ENCODE data around the gene TACC2.

Gene TACC2

DNA sequence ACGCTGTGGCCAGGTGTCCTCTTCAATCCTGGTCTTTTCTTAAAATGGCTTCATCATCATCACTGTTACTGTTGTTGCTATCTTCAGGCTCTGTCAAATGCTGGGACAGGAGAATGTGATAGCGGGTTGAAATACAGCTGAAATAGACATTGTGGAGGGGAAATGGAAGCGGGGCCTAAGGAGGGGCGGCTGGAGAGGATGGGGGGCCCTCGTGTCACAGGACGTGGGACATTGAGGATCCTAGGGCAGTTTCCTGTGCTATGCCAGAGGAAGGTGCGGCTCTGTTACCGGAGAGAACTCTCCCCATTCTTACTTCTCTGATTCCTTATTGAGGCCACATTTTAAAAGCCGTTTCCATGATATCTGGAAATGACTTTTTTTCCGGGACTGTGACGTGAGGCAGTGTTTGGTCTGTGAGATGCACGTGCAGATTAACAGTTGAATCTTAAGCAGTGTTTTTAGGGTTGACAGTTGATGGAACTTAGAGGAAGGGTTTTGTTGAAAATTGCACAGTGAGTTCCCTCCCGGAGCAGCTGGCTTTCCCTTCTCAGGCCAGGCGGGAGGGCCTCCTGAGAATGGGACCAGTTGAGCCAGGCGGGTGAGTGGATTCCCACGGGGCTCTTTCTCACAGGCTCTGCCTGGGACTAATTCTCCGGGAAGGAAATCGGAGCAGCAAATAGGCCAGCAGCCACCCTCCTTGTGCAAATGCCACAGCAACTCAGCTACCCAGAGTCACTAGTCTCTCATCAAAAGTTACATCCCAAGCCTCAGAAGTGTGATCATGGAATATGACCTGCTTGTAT is 125.2 kb downstream of the TACC2 start:
- peaks cover 0 to 5% (median 0%) of the 10 kb centered on the region in 5 donors for H3K27me3 ChIP-seq (ENCODE audit: control insufficient read depth in 5 of 5, insufficient read depth in 4 of 5, low read length in 5 of 5)
- H3K9me3 ChIP-seq (ENCODE audit: control insufficient read depth in 5 of 5, low read length in 5 of 5): peaks cover 0 to 3% (median 0%) of the 10 kb centered on the region in 5 donors
- peaks cover 0 to 4% (median 0%) of the 10 kb centered on the region in 5 donors for H3K36me3 ChIP-seq (ENCODE audit: control insufficient read depth in 5 of 5, insufficient read depth in 5 of 5, low read length in 5 of 5)
- H3K9ac ChIP-seq (ENCODE audit: low read length in 5 of 5): peak overlapping the region; percentile 88 to 100 (median 89)
- peaks cover 17 to 40% (median 38%) of the 10 kb centered on the region in 5 donors for H3K4me1 ChIP-seq (ENCODE audit: control insufficient read depth in 5 of 5, insufficient read depth in 5 of 5, low read length in 5 of 5)
- H3K27ac ChIP-seq (ENCODE audit: low read depth, low read length): peak overlapping the region; percentile 96
- peak overlapping the region; percentile 70 to 81 (median 76) for H3K4me3 ChIP-seq (ENCODE audit: low read depth in 1 of 5, low read length in 5 of 5)

DNA sequence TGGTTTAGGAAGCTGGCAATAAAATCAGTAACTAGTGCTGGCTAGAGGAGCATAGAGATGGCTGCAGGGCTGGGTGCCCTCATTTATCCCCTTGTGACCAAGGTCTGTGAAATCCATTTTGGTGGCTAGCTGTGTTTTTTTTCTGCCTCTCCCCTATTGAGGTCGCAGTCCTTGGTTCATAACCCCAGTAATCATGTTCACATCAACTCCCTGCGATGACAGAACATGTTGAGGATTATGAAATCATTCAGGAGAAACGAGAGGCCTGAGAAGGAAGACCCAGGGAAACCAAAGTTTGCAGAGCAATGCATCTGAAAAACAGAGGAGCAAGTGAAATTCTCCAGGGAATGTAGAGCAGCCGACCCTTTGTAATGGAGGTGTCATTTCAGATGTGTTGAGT is 126.9 kb downstream of the TACC2 start:
- Histone ChIP-seq H3K9me3 (ENCODE audit: control insufficient read depth in 5 of 5, low read length in 5 of 5) (peaks cover 0 to 3% (median 0%) of the 10 kb centered on the region in 5 donors), H3K36me3 (ENCODE audit: control insufficient read depth in 5 of 5, insufficient read depth in 5 of 5, low read length in 5 of 5) (peaks cover 0 to 9% (median 0%) of the 10 kb centered on the region in 5 donors), H3K9ac (ENCODE audit: low read length in 5 of 5) (no peak overlapping the region), H3K27ac (ENCODE audit: low read depth, low read length) (no peak overlapping the region), H3K4me1 (ENCODE audit: control insufficient read depth in 5 of 5, insufficient read depth in 5 of 5, low read length in 5 of 5) (peaks cover 17 to 40% (median 38%) of the 10 kb centered on the region in 5 donors), H3K4me3 (ENCODE audit: low read depth in 1 of 5, low read length in 5 of 5) (no peak overlapping the region), H3K27me3 (ENCODE audit: control insufficient read depth in 5 of 5, insufficient read depth in 4 of 5, low read length in 5 of 5) (peaks cover 0 to 5% (median 0%) of the 10 kb centered on the region in 5 donors)

DNA sequence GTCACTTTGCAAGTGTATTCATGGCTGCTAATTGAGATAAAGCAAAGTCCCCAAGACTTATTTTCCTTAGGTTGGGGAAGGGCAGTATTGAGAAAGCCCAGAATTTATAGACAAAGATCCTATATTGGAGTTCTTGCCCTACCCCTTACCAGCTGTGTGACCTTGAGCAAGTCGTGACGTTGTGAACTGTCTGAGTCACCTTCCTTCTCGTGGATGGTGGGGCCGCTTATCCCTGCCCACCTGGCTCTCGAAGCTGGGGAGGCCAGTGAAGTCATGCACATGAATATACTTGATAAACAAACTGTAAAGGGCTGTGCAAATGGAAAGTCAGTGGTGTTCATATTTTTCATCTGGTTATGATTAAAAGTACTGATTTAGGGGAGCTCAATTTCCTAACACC is 127.4 kb downstream of the TACC2 start:
- H3K4me3 ChIP-seq (ENCODE audit: low read depth in 1 of 5, low read length in 5 of 5): no peak overlapping the region
- peaks cover 0 to 13% (median 4%) of the 10 kb centered on the region in 5 donors for H3K36me3 ChIP-seq (ENCODE audit: control insufficient read depth in 5 of 5, insufficient read depth in 5 of 5, low read length in 5 of 5)
- no peak overlapping the region for H3K9ac ChIP-seq (ENCODE audit: low read length in 5 of 5)
- H3K27ac ChIP-seq (ENCODE audit: low read depth, low read length): no peak overlapping the region
- H3K4me1 ChIP-seq (ENCODE audit: control insufficient read depth in 5 of 5, insufficient read depth in 5 of 5, low read length in 5 of 5): peaks cover 17 to 40% (median 38%) of the 10 kb centered on the region in 5 donors
- H3K27me3 ChIP-seq (ENCODE audit: control insufficient read depth in 5 of 5, insufficient read depth in 4 of 5, low read length in 5 of 5): peaks cover 0 to 5% (median 0%) of the 10 kb centered on the region in 5 donors
- peaks cover 0 to 3% (median 0%) of the 10 kb centered on the region in 5 donors for H3K9me3 ChIP-seq (ENCODE audit: control insufficient read depth in 5 of 5, low read length in 5 of 5)

DNA sequence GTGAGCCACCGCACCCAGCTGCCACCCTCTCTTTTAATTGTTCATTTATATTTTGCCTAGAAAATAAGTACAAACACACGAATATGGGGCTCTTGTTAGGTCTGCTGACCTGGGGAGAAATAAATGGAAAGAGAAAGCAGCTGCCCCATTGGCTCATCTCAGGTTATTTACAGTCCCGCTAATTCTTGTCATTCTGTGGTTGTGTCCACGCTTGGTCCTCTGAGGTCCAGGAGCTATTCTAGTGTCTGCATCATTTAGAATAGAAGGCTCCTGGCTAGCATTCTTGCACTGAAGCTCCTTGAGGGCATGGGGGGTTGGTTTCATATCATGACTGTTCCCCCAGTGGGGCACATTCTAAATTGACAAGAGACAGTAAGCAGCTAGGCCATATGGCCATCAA is 128.5 kb downstream of the TACC2 start:
- H3K9me3 ChIP-seq (ENCODE audit: control insufficient read depth in 5 of 5, low read length in 5 of 5): peaks cover 0 to 3% (median 0%) of the 10 kb centered on the region in 5 donors
- no peak overlapping the region for H3K4me3 ChIP-seq (ENCODE audit: low read depth in 1 of 5, low read length in 5 of 5)
- peaks cover 0 to 15% (median 4%) of the 10 kb centered on the region in 5 donors for H3K36me3 ChIP-seq (ENCODE audit: control insufficient read depth in 5 of 5, insufficient read depth in 5 of 5, low read length in 5 of 5)
- H3K9ac ChIP-seq (ENCODE audit: low read length in 5 of 5): no peak overlapping the region
- H3K4me1 ChIP-seq (ENCODE audit: control insufficient read depth in 5 of 5, insufficient read depth in 5 of 5, low read length in 5 of 5): peaks cover 10 to 36% (median 30%) of the 10 kb centered on the region in 5 donors
- peaks cover 0 to 5% (median 0%) of the 10 kb centered on the region in 5 donors for H3K27me3 ChIP-seq (ENCODE audit: control insufficient read depth in 5 of 5, insufficient read depth in 4 of 5, low read length in 5 of 5)
- H3K27ac ChIP-seq (ENCODE audit: low read depth, low read length): no peak overlapping the region

DNA sequence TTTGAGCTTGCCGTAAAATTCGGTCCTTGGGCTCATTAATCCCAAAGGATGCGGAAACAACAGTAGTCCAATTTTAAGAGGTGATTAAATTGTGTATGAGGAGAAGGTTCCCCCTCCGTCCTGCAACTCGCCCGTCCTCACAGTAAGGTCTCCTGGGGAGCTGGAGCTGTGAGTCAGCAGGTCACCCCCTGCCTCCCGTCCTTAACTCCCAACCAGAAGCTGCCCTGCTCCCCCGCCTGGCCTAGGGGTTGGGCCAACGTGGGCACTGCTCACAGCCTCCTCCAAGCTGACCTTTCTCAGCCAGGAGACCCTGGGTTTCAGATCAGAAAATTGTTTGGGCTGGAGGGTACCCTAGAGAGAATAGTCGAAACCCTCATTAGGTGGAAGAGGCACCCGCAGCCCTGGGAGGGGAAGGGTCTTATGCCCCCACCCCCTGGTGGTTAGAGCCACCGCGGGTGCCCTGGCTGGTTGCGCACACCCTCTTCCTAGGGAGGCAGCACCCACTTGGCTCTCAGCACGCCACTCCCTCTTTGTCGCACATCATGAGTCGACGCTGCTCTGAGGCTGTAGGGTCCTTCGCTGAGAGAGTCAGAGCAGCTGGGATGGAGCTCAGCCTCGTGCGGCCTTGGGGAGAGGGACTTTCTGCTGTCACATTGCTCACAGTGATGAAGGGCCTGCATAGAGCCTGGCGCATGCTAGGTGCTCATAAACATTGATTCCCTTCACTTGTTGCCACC is 131.2 kb downstream of the TACC2 start:
- Histone ChIP-seq H3K27ac (ENCODE audit: low read depth, low read length) (no peak overlapping the region), H3K4me1 (ENCODE audit: control insufficient read depth in 5 of 5, insufficient read depth in 5 of 5, low read length in 5 of 5) (peaks cover 3 to 20% (median 9%) of the 10 kb centered on the region in 5 donors)

DNA sequence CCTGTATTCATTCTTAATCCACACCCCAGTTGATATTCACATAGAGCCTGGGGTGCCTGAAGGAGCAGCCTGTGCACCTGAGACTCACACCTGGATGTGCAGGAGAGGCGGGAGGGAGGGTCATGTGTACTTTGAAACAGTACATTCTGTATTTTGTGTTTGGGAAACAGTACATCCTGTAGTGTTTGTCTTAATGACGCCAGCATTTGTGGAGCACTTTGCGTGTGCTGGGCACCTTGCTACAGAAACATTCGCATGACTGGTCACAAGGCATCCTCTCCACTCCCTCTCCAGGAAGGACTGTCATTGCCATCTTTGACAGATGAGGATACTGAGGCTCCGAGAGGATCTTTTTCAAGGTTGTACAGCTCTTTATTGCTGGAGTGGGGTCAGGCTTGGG is 132.1 kb downstream of the TACC2 start:
- no peak overlapping the region for H3K9ac ChIP-seq (ENCODE audit: low read length in 5 of 5)
- peaks cover 0 to 11% (median 4%) of the 10 kb centered on the region in 5 donors for H3K36me3 ChIP-seq (ENCODE audit: control insufficient read depth in 5 of 5, insufficient read depth in 5 of 5, low read length in 5 of 5)
- H3K9me3 ChIP-seq (ENCODE audit: control insufficient read depth in 5 of 5, low read length in 5 of 5): no peaks in the 10 kb centered on the region
- H3K4me1 ChIP-seq (ENCODE audit: control insufficient read depth in 5 of 5, insufficient read depth in 5 of 5, low read length in 5 of 5): peaks cover 0 to 11% (median under 1%) of the 10 kb centered on the region in 5 donors
- no peak overlapping the region for H3K4me3 ChIP-seq (ENCODE audit: low read depth in 1 of 5, low read length in 5 of 5)
- no peaks in the 10 kb centered on the region for H3K27me3 ChIP-seq (ENCODE audit: control insufficient read depth in 5 of 5, insufficient read depth in 4 of 5, low read length in 5 of 5)
- no peak overlapping the region for H3K27ac ChIP-seq (ENCODE audit: low read depth, low read length)

More for the DNA sequence above, 131.2 kb downstream of the TACC2 start:
- H3K4me3 ChIP-seq (ENCODE audit: low read depth in 1 of 5, low read length in 5 of 5): no peak overlapping the region
- H3K27me3 ChIP-seq (ENCODE audit: control insufficient read depth in 5 of 5, insufficient read depth in 4 of 5, low read length in 5 of 5): no peaks in the 10 kb centered on the region
- H3K9ac ChIP-seq (ENCODE audit: low read length in 5 of 5): no peak overlapping the region
- H3K36me3 ChIP-seq (ENCODE audit: control insufficient read depth in 5 of 5, insufficient read depth in 5 of 5, low read length in 5 of 5): peaks cover 0 to 11% (median 4%) of the 10 kb centered on the region in 5 donors
- no peaks in the 10 kb centered on the region for H3K9me3 ChIP-seq (ENCODE audit: control insufficient read depth in 5 of 5, low read length in 5 of 5)

DNA sequence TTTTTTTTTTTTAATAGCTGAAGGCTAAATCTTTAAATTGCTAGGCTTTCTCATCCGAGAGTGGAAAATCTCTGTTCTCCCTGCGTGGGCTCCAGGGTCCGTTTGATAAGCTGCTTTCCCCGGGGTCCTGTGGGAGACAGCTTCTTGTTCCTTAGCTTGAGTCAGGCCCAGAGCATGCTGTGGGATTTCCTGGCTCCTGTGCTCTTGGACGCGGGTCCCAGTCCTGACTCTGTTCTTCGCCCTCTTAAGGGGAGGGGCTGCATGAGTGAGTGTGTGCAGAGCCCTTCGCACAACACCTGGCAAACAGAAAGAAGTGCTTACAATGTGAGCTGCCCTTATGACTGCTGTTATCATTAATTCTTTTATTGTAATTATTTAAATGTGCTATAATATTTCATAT is 133.5 kb downstream of the TACC2 start:
- Histone ChIP-seq H3K27ac (ENCODE audit: low read depth, low read length) (no peak overlapping the region), H3K9ac (ENCODE audit: low read length in 5 of 5) (no peak overlapping the region), H3K4me1 (ENCODE audit: control insufficient read depth in 5 of 5, insufficient read depth in 5 of 5, low read length in 5 of 5) (peaks cover 0 to 12% (median 4%) of the 10 kb centered on the region in 5 donors), H3K4me3 (ENCODE audit: low read depth in 1 of 5, low read length in 5 of 5) (no peak overlapping the region), H3K36me3 (ENCODE audit: control insufficient read depth in 5 of 5, insufficient read depth in 5 of 5, low read length in 5 of 5) (peaks cover 0 to 11% (median 4%) of the 10 kb centered on the region in 5 donors), H3K9me3 (ENCODE audit: control insufficient read depth in 5 of 5, low read length in 5 of 5) (no peaks in the 10 kb centered on the region), H3K27me3 (ENCODE audit: control insufficient read depth in 5 of 5, insufficient read depth in 4 of 5, low read length in 5 of 5) (no peaks in the 10 kb centered on the region)

DNA sequence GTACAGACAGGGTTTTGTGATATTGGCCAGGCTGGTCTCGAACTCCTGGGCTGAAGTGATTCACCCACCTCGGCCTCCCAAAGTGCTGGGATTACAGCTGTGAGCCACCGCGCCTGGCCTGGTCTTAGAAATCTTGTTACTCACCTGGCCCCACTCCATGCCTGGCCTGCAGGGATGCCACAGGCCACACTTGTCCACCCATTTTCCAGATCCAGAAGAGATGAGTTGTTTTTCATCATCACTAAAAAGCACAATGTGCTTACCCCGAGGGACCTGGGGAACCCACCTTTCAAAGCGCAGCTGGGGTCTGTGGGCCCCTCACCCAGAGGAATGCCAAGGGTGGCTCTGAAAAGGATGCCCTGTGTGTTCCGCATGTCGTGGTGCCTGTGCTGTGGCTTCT is 134.2 kb downstream of the TACC2 start:
- Histone ChIP-seq H3K4me1 (ENCODE audit: control insufficient read depth in 5 of 5, insufficient read depth in 5 of 5, low read length in 5 of 5) (peaks cover 4 to 19% (median 10%) of the 10 kb centered on the region in 5 donors), H3K27me3 (ENCODE audit: control insufficient read depth in 5 of 5, insufficient read depth in 4 of 5, low read length in 5 of 5) (no peaks in the 10 kb centered on the region), H3K4me3 (ENCODE audit: low read depth in 1 of 5, low read length in 5 of 5) (no peak overlapping the region), H3K9me3 (ENCODE audit: control insufficient read depth in 5 of 5, low read length in 5 of 5) (no peaks in the 10 kb centered on the region), H3K27ac (ENCODE audit: low read depth, low read length) (no peak overlapping the region), H3K9ac (ENCODE audit: low read length in 5 of 5) (no peak overlapping the region), H3K36me3 (ENCODE audit: control insufficient read depth in 5 of 5, insufficient read depth in 5 of 5, low read length in 5 of 5) (peaks cover 0 to 11% (median 4%) of the 10 kb centered on the region in 5 donors)

DNA sequence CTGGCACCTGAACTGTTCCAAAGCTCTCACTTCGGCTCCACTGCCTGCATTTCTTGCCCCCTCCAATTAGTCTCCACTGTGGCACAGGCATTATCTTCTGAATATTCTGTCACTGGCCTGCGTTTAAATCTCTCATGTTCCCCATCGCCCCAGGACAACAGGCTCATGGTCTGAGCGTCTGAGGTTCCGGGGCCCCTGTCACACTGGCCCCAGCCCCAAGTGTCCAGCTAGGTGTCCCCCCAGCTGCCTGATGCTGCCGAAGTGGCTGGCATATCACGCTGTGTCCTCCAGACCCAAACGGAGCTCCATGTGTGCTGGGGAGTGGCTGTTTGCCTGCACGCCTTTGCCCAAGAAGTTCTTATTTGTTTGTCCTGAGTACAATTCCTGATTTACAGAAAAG is 135.4 kb downstream of the TACC2 start:
- no peak overlapping the region for H3K27ac ChIP-seq (ENCODE audit: low read depth, low read length)
- H3K4me3 ChIP-seq (ENCODE audit: low read depth in 1 of 5, low read length in 5 of 5): no peak overlapping the region

DNA sequence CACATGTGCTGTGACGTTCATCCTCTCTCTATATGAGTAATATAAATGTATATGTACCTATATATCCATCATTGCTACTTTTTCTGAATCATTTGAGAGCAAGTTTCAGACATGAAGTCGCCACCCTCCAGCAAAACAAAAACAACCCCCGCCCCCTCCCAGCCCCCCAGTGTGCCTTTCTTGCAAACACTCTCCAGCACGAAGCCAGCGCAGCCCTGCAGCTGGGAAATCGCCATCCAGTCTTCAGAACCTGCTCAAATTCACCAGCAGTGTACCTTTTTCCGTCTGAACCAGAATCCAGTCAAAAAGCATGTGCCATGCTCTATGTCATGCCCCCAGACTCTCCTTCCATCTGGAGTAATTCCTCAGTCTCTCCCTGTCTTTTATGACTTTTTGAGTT is 135.8 kb downstream of the TACC2 start:
- H3K4me3 ChIP-seq (ENCODE audit: low read depth in 1 of 5, low read length in 5 of 5): no peak overlapping the region
- H3K27ac ChIP-seq (ENCODE audit: low read depth, low read length): no peak overlapping the region
- H3K9me3 ChIP-seq (ENCODE audit: control insufficient read depth in 5 of 5, low read length in 5 of 5): no peaks in the 10 kb centered on the region
- no peak overlapping the region for H3K9ac ChIP-seq (ENCODE audit: low read length in 5 of 5)
- H3K4me1 ChIP-seq (ENCODE audit: control insufficient read depth in 5 of 5, insufficient read depth in 5 of 5, low read length in 5 of 5): peaks cover 4 to 26% (median 13%) of the 10 kb centered on the region in 5 donors
- no peaks in the 10 kb centered on the region for H3K27me3 ChIP-seq (ENCODE audit: control insufficient read depth in 5 of 5, insufficient read depth in 4 of 5, low read length in 5 of 5)
- H3K36me3 ChIP-seq (ENCODE audit: control insufficient read depth in 5 of 5, insufficient read depth in 5 of 5, low read length in 5 of 5): peaks cover 0 to 6% (median 4%) of the 10 kb centered on the region in 5 donors

More for the DNA sequence above, 135.4 kb downstream of the TACC2 start:
- no peaks in the 10 kb centered on the region for H3K9me3 ChIP-seq (ENCODE audit: control insufficient read depth in 5 of 5, low read length in 5 of 5)
- H3K27me3 ChIP-seq (ENCODE audit: control insufficient read depth in 5 of 5, insufficient read depth in 4 of 5, low read length in 5 of 5): no peaks in the 10 kb centered on the region
- peaks cover 0 to 9% (median 4%) of the 10 kb centered on the region in 5 donors for H3K36me3 ChIP-seq (ENCODE audit: control insufficient read depth in 5 of 5, insufficient read depth in 5 of 5, low read length in 5 of 5)
- no peak overlapping the region for H3K9ac ChIP-seq (ENCODE audit: low read length in 5 of 5)
- peaks cover 4 to 26% (median 13%) of the 10 kb centered on the region in 5 donors for H3K4me1 ChIP-seq (ENCODE audit: control insufficient read depth in 5 of 5, insufficient read depth in 5 of 5, low read length in 5 of 5)

Measured in subcutaneous abdominal adipose tissue (tissue), 5 donors.